ACC112 (cell line): Measurements from ENCODE around the gene TUSC2.

Experiments used
- H2AFZ ChIP-seq: fragments of 200-600 bp; sonication (generic); one replicate; pipeline ENCODE4 v1.6.0; 2017; ENCODE audit warnings: antibody characterized with exemption, low read length; ENCODE audit not compliant: unreplicated experiment
- H3K27ac ChIP-seq: fragments of 200-600 bp; sonication (generic); 2 replicates; pipeline ENCODE4 v1.5.1; 2014; ENCODE audit warnings: low read depth, mild to moderate bottlenecking, antibody characterized with exemption, low read length, moderate library complexity
- H3K27me3 ChIP-seq: fragments of 200-600 bp; sonication (generic); 2 replicates; pipeline ENCODE4 v1.6.1; 2014; ENCODE audit warnings: mild to moderate bottlenecking, antibody characterized with exemption, low read length, moderate library complexity, mixed read lengths; ENCODE audit not compliant: insufficient read depth
- H3K36me3 ChIP-seq: fragments of 200-600 bp; sonication (generic); 2 replicates; pipeline ENCODE4 v1.6.1; 2016; ENCODE audit warnings: mild to moderate bottlenecking, antibody characterized with exemption, low read length, moderate library complexity, mixed read lengths; ENCODE audit not compliant: insufficient read depth
- H3K4me1 ChIP-seq: fragments of 200-600 bp; sonication (generic); one replicate; pipeline ENCODE4 v1.6.1; 2016; ENCODE audit warnings: low read length, mixed read lengths; ENCODE audit not compliant: insufficient read depth, unreplicated experiment, control insufficient read depth
- H3K4me3 ChIP-seq: fragments of 200-600 bp; sonication (generic); 2 replicates; pipeline ENCODE4 v1.5.1; 2014; ENCODE audit warnings: mild to moderate bottlenecking, low read depth, low read length
- H3K79me2 ChIP-seq: fragments of 200-600 bp; sonication (generic); one replicate; pipeline ENCODE4 v1.6.0; 2016; ENCODE audit warnings: low read length; ENCODE audit not compliant: control insufficient read depth, unreplicated experiment, insufficient read depth

TUSC2 gene

GRCh38 chr3:50322386-50323091 lies 5.5 kb downstream of the TUSC2 start, which contains the start of gene HYAL2:
TSS of gene HYAL2 (minus strand) at chr3:50322745. CDS start at chr3:50320489, 2,256 bp downstream.
- Histone ChIP-seq H3K36me3 (peaks cover 7% of the 10 kb centered on the region; the same call in 1 of the 2 replicates), H3K4me1 (peaks cover 35% of the 10 kb centered on the region), H3K79me2 (peaks cover 29% of the 10 kb centered on the region), H3K27me3 (no peaks in the 10 kb centered on the region), H3K4me3 (peak within 1 kb of the TSS; percentile 84), H3K27ac (peak within 1 kb of the TSS; percentile 88), H2AFZ (peak within 1 kb of the TSS; percentile 65)

GRCh38 chr3:50322115-50322385 lies 6.0 kb downstream of the TUSC2 start:
- peak overlapping the region; percentile 65 for H2AFZ ChIP-seq
- no peak overlapping the region for H3K27ac ChIP-seq
- H3K4me1 ChIP-seq = peaks cover 35% of the 10 kb centered on the region
- H3K4me3 ChIP-seq = peak overlapping the region; percentile 84
- H3K79me2 ChIP-seq = peaks cover 24% of the 10 kb centered on the region
- H3K27me3 ChIP-seq = no peaks in the 10 kb centered on the region
- peaks cover 7% of the 10 kb centered on the region; the same call in 1 of the 2 replicates for H3K36me3 ChIP-seq

GRCh38 chr3:50321336-50322114 lies 6.5 kb downstream of the TUSC2 start:
- Histone ChIP-seq H3K36me3 (peaks cover 7% of the 10 kb centered on the region; the same call in 1 of the 2 replicates), H3K4me1 (peaks cover 39% of the 10 kb centered on the region), H3K4me3 (peak overlapping the region; percentile 84), H3K27ac (peak overlapping the region; percentile 88), H3K79me2 (peaks cover 22% of the 10 kb centered on the region), H3K27me3 (no peaks in the 10 kb centered on the region), H2AFZ (peak overlapping the region; percentile 89)

- Histone ChIP-seq H3K27me3 (no peaks in the 10 kb centered on the region), H3K79me2 (peaks cover 22% of the 10 kb centered on the region), H3K4me1 (peaks cover 42% of the 10 kb centered on the region), H2AFZ (peak overlapping the region; percentile 89), H3K4me3 (peak overlapping the region; percentile 84), H3K27ac (peak overlapping the region; percentile 88), H3K36me3 (peaks cover 7% of the 10 kb centered on the region; the same call in 1 of the 2 replicates)
These were observed 7.1 kb downstream of the TUSC2 start for GRCh38 chr3:50320853-50321335.

- H3K4me1 ChIP-seq = peaks cover 42% of the 10 kb centered on the region
- peaks cover 22% of the 10 kb centered on the region for H3K79me2 ChIP-seq
- no peaks in the 10 kb centered on the region for H3K27me3 ChIP-seq
- peak overlapping the region; percentile 84 for H3K4me3 ChIP-seq
- no peak overlapping the region for H3K27ac ChIP-seq
- peaks cover 9% of the 10 kb centered on the region; the same call in 1 of the 2 replicates for H3K36me3 ChIP-seq
- no peak overlapping the region for H2AFZ ChIP-seq
These were observed 8.0 kb downstream of the TUSC2 start for GRCh38 chr3:50319894-50320625.

- H3K4me1 ChIP-seq = peaks cover 40% of the 10 kb centered on the region
- H3K27ac ChIP-seq = no peak overlapping the region
These were observed 8.7 kb downstream of the TUSC2 start for GRCh38 chr3:50319181-50319893.

GRCh38 chr3:50318615-50319014 lies 9.4 kb downstream of the TUSC2 start:
- H3K36me3 ChIP-seq = peaks cover 10% of the 10 kb centered on the region; the same call in 1 of the 2 replicates
- peaks cover 22% of the 10 kb centered on the region for H3K79me2 ChIP-seq
- H3K4me3 ChIP-seq = no peak overlapping the region
- H3K27ac ChIP-seq = no peak overlapping the region
- H2AFZ ChIP-seq = no peak overlapping the region
- no peaks in the 10 kb centered on the region for H3K27me3 ChIP-seq
- peaks cover 33% of the 10 kb centered on the region for H3K4me1 ChIP-seq

More at GRCh38 chr3:50319181-50319893, 8.7 kb downstream of the TUSC2 start:
- H2AFZ ChIP-seq = no peak overlapping the region
- H3K36me3 ChIP-seq = peaks cover 10% of the 10 kb centered on the region; the same call in 1 of the 2 replicates
- H3K79me2 ChIP-seq = peaks cover 22% of the 10 kb centered on the region
- H3K27me3 ChIP-seq = no peaks in the 10 kb centered on the region
- H3K4me3 ChIP-seq = peak overlapping the region; percentile 84; the same call in 1 of the 2 replicates

GRCh38 chr3:50318163-50318562 lies 9.9 kb downstream of the TUSC2 start:
- no peak overlapping the region for H2AFZ ChIP-seq
- H3K4me1 ChIP-seq = peaks cover 29% of the 10 kb centered on the region
- H3K27me3 ChIP-seq = no peaks in the 10 kb centered on the region
- peaks cover 10% of the 10 kb centered on the region; the same call in 1 of the 2 replicates for H3K36me3 ChIP-seq
- no peak overlapping the region for H3K27ac ChIP-seq
- H3K4me3 ChIP-seq = no peak overlapping the region
- peaks cover 22% of the 10 kb centered on the region for H3K79me2 ChIP-seq

GRCh38 chr3:50317300-50317699 lies 10.7 kb downstream of the TUSC2 start:
- Histone ChIP-seq H3K79me2 (peaks cover 22% of the 10 kb centered on the region), H2AFZ (no peak overlapping the region)

More at GRCh38 chr3:50317300-50317699, 10.7 kb downstream of the TUSC2 start:
- no peaks in the 10 kb centered on the region for H3K27me3 ChIP-seq
- H3K4me1 ChIP-seq = peaks cover 23% of the 10 kb centered on the region
- H3K4me3 ChIP-seq = no peak overlapping the region
- H3K27ac ChIP-seq = no peak overlapping the region
- H3K36me3 ChIP-seq = peaks cover 10% of the 10 kb centered on the region; the same call in 1 of the 2 replicates
